Progenitor cell of endocrine pancreas (in vitro differentiated cells): ENCODE data around the gene GABBR2. TPM values are rescaled to one million over a fixed set of nuclear protein-coding genes. Genes with fewer than 3 reads are reported as not detected.

Experiments
- DNase-seq: peaks from one replicate; pipeline ENCODE4 v3.0.0; 2021; ENCODE audit warnings: low spot score; ENCODE audit not compliant: unreplicated experiment
- H3K27ac Mint-ChIP-seq: 2 replicates; pipeline ENCODE4 v1.8.0; 2021; ENCODE audit warnings: mild to moderate bottlenecking, moderate library complexity, mixed read lengths
- H3K27me3 Mint-ChIP-seq: 2 replicates; pipeline ENCODE4 v1.8.0; 2021; ENCODE audit warnings: mixed read lengths
- H3K36me3 Mint-ChIP-seq: 2 replicates; pipeline ENCODE4 v1.8.0; 2022; ENCODE audit warnings: mixed read lengths; ENCODE audit not compliant: insufficient read depth
- H3K4me1 Mint-ChIP-seq: 2 replicates; pipeline ENCODE4 v1.8.0; 2021; ENCODE audit warnings: low read depth, mixed read lengths
- H3K4me3 Mint-ChIP-seq: 2 replicates; pipeline ENCODE4 v1.8.0; 2021; ENCODE audit warnings: low read depth, mild to moderate bottlenecking, moderate library complexity, mixed read lengths
- H3K9me3 Mint-ChIP-seq: 2 replicates; pipeline ENCODE4 v1.8.0; 2021; ENCODE audit warnings: low read depth, mixed read lengths
- CTCF ChIP-seq: fragments of 200-600 bp; sonication (generic); IDR thresholded peaks from one replicate; pipeline ENCODE4 v1.5.0; 2021; ENCODE audit warnings: antibody characterized with exemption, mild to moderate bottlenecking; ENCODE audit not compliant: unreplicated experiment
- total RNA-seq: library from RNA; stranded (reverse); gene quantifications from 2 replicates; pipeline ENCODE4 v1.2.1, GENCODE V29; 2021

GABBR2 gene
- total RNA-seq, 1 donor from 2014 or later, result 0.84 TPM

- no peak overlapping the region for H3K4me3 Mint-ChIP-seq
- DNase-seq, result no peak
- peaks cover 4% of the 10 kb centered on the region for H3K4me1 Mint-ChIP-seq
- H3K36me3 Mint-ChIP-seq, result peaks cover 36% of the 10 kb centered on the region
- H3K27ac Mint-ChIP-seq, result no peak overlapping the region
- H3K27me3 Mint-ChIP-seq, result no peaks in the 10 kb centered on the region
- no peak for TF ChIP-seq CTCF
- H3K9me3 Mint-ChIP-seq, result peaks cover 18% of the 10 kb centered on the region
These were observed 30.0 kb upstream of the GABBR2 start for GRCh38 chr9:98738741-98739140.

- Mint-ChIP-seq H3K27ac (no peak overlapping the region), H3K4me3 (no peak overlapping the region), H3K9me3 (peaks cover 18% of the 10 kb centered on the region), H3K27me3 (no peaks in the 10 kb centered on the region), H3K4me1 (peaks cover 4% of the 10 kb centered on the region), H3K36me3 (peaks cover 36% of the 10 kb centered on the region)
- TF ChIP-seq CTCF, result no peak
- no peak for DNase-seq
These were observed 27.5 kb upstream of the GABBR2 start for GRCh38 chr9:98736226-98736625.

GRCh38 chr9:98732801-98733200, 24.1 kb upstream of the GABBR2 start:
- Mint-ChIP-seq H3K27me3 (peaks cover 5% of the 10 kb centered on the region), H3K9me3 (peaks cover 4% of the 10 kb centered on the region), H3K36me3 (peaks cover 17% of the 10 kb centered on the region), H3K4me3 (no peak overlapping the region), H3K4me1 (peaks cover 4% of the 10 kb centered on the region), H3K27ac (no peak overlapping the region)
- DNase-seq, result no peak
- no peak for TF ChIP-seq CTCF

GRCh38 chr9:98732091-98732490, 23.4 kb upstream of the GABBR2 start:
- DNase-seq, result no peak
- TF ChIP-seq CTCF, result no peak
- peaks cover 8% of the 10 kb centered on the region for H3K27me3 Mint-ChIP-seq
- H3K9me3 Mint-ChIP-seq, result no peaks in the 10 kb centered on the region
- H3K36me3 Mint-ChIP-seq, result peaks cover 9% of the 10 kb centered on the region
- no peak overlapping the region for H3K27ac Mint-ChIP-seq
- H3K4me3 Mint-ChIP-seq, result no peak overlapping the region
- peaks cover 4% of the 10 kb centered on the region for H3K4me1 Mint-ChIP-seq

GRCh38 chr9:98730871-98731270, 22.1 kb upstream of the GABBR2 start:
- Mint-ChIP-seq H3K9me3 (no peaks in the 10 kb centered on the region), H3K36me3 (peaks cover 2% of the 10 kb centered on the region), H3K4me3 (no peak overlapping the region), H3K27ac (no peak overlapping the region), H3K4me1 (no peaks in the 10 kb centered on the region), H3K27me3 (peaks cover 19% of the 10 kb centered on the region)
- DNase-seq, result no peak
- no peak for TF ChIP-seq CTCF
